Stimulated activated CD8-positive, alpha-beta memory T cell treated with anti-CD3 and anti-CD28 coated beads, Interleukin-4, amount 100 ng/mL, for 4 hours (primary cell): Measurements from ENCODE around the gene SLC25A13.
"Not testable (repeated sequence)": the region's sequence is repeated elsewhere in the genome, so short reads cannot be mapped to it uniquely, and the experiment has no call there.

Experiments
- DNase-seq, 2 donors: peaks; one replicate each; pipeline ENCODE4 v3.0.0-alpha.2; 2020; ENCODE audit warnings: low read depth in 2 of 2, low spot score in 1 of 2

SLC25A13 gene

GRCh38 chr7:96299496-96299895 lies 22.4 kb downstream of the SLC25A13 start:
- DNase-seq: no peak

DNA sequence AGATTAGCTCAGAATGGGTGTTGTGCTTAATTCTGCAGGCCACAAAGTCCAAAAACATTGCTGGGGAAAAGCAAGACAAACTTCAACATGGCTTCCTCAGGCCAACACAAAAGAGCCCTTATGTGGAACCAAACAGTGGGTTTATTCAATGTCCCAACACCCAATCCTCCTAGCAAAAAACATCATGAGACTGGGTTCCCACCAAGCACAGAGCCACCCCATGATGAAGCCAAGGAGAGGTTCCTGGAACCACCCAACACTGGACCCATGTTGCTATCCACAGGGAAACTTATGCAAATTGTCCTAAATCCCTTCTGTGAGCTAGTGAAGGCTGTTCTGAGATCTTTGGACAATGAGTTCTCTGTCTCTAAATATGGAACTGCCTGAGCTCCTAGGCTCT lies 24.0 kb downstream of the SLC25A13 start:
- no peak for DNase-seq

DNA sequence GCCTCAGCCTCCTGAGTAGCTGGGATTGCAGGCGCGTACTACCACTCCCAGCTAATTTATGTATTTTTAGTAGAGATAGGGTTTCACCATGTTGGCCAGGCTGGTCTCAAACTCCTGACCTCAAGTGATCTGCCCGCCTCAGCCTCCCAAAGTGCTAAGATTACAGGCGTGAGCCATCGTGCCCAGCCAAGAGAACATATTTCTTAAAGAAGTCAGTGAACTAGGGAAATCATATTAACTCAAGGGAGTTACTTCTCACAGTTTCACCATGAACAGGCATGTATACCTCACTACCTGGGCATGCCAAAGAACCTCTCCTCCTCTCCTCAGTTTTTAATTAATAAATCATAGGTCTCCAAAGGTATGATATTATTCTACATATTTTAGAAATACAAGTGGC lies 24.5 kb downstream of the SLC25A13 start:
- DNase-seq: not testable (repeated sequence)

GRCh38 chr7:96293911-96294310 lies 28.0 kb downstream of the SLC25A13 start:
- DNase-seq: not testable (repeated sequence)

DNA sequence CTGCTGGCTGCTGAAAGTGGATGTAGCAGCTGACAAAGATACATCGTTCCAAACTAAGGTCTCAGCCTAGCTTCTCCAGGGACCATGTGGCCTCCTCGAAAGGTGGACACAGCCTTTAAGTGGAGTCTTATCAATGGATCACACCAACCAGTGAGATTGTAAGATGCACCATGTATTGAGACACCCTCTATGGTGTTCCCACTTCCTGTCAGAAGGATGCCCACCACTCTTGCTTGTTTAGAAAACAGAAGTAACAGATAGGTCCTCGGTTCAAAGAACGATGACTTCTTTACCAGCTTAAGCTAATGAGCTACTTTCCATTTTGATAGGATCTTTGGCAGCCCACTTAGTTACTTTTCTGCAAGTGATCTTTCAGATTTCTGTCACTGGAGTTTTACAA lies 34.3 kb downstream of the SLC25A13 start:
- no peak for DNase-seq

DNA sequence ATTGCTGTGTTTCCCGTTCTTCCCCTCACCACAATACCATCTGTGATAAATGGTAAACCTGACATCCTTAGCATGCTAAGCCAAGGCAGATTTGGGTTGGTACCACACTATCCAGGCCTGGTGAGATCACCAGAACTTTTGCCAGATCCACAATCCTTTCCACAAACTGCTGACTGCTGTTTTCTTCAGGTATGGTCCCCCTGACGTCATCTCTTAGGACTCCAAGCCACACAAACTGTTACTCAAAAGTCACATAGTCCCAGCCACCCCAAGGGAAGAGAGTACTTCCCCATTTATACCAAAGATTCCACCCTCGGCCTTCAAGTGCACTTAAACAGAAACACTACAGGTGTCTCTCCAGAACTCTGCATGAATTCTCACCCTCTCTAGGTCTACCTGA lies 34.8 kb downstream of the SLC25A13 start:
- DNase-seq: no peak

DNA sequence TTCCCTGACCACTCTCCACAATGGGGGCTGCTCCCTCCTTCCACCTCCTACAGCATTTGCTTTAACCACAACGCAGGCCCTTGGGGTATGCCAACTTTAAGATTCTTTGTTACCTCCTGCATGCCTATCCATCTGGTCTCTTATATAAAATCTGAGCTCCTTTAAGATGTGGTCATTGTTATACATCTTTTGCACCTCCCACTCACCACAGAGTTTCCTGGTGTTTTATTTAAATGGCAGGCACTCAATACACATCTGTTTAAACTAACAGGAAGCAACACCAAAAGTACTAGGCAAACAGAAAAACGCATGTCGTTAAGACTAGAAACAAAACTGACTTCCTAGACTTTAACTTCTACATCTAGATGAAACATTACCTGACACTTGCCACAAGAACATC lies 36.3 kb downstream of the SLC25A13 start:
- no peak for DNase-seq

DNA sequence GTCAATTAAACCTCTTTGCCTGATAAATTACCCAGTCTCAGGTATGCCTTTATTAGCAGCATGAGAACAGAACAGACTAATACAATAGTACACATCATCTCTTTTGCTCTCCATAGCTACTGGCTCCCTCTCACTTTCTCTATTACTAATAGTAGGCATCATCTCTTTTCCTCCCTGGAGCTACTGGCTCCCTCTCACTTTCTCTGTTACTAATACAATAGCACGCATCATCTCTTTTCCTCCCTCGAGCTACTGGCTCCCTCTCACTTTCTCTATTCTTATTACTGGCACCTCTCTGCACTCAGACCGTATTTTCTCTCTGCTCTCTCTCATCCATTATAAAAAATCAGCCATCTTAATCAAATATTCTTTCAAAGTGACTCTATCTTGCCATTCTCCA lies 37.1 kb downstream of the SLC25A13 start:
- no peak for DNase-seq

- DNase-seq: no peak
Observed at GRCh38 chr7:96284240-96284639, 37.7 kb downstream of the SLC25A13 start.

DNA sequence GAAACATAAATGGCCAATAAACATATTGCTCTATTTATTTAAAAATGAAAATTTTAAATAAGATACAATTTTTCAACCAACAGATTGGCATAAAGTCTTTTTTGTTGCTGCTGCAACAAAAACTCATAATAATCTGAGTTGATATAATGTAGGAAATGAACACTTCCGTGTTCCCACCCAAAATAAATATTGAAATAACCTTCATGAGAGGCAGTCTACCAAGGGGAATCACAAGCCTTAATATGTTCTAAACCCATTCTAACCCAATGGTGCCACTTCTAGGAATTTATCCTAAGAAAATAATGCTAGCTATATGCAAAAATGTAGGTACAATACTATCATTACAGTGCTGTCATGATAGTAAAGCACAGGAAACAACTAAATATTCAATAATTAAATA lies 39.1 kb downstream of the SLC25A13 start:
- DNase-seq: no peak

- DNase-seq: no peak
Observed at GRCh38 chr7:96277921-96278320, 44.0 kb downstream of the SLC25A13 start.

DNA sequence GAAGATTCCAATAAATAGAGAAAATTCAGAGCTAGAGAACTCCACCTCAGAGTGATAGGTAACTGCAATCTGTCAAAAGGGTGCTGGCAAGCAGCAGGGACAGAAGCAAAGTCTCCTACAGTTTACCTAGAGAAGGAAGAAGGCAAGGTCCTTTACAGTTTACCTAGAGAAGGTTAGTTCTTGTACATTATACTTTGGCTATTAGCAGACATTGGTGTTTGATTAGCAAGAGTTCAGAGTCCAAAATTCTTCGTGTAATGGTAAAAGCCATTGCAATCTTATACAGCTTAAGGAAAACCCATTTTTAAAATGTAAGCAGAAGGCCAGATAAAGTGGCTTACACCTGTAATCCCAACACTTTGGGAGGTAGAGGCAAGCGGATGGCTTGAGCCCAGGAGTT lies 45.9 kb downstream of the SLC25A13 start:
- DNase-seq: no peak

DNA sequence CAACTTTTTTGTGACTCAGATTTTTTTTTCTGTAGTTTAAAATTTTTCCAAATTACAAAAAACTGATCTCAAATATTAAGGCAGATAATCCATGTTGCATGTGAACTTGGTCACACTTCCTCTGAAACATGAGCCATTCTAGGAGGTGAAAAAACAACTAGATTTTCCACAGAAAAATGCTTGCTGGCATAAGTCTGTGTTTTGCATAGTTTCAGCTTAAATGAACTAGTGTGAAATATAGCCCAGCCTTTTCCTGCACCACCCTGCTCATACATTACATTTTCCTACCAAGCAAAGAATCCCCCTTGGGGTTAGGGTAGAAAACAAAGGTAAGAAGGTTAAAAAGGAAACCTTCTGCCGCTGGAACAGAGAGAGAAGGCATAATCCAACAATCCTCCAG lies 48.2 kb downstream of the SLC25A13 start:
- DNase-seq: no peak

- no peak for DNase-seq
Observed at GRCh38 chr7:96269246-96269994, 52.5 kb downstream of the SLC25A13 start.

- DNase-seq: no peak
Observed at GRCh38 chr7:96266580-96266979, 55.3 kb downstream of the SLC25A13 start.

- no peak for DNase-seq
Observed at GRCh38 chr7:96266015-96266414, 55.9 kb downstream of the SLC25A13 start.

DNA sequence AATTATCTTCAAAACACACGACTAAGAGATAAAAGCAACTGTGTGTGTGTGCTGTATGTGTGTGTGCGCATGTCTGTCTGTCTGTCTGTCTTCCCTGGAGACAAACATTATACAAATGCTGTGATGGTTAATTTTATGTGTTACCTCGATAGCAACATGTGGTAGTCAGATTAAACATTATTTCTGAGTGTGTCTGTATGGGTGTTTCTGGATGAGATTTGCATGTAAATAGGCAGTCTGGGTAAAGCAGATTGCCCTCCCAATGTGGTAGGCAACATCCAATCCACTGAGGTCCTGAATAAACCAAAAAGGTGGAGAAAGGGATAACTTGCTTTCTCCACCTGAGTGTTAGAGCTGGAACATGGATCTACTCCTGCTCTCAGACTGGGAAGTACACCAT lies 67.9 kb downstream of the SLC25A13 start:
- DNase-seq: no peak

- no peak for DNase-seq
Observed at GRCh38 chr7:96253441-96253840, 68.5 kb downstream of the SLC25A13 start.

DNA sequence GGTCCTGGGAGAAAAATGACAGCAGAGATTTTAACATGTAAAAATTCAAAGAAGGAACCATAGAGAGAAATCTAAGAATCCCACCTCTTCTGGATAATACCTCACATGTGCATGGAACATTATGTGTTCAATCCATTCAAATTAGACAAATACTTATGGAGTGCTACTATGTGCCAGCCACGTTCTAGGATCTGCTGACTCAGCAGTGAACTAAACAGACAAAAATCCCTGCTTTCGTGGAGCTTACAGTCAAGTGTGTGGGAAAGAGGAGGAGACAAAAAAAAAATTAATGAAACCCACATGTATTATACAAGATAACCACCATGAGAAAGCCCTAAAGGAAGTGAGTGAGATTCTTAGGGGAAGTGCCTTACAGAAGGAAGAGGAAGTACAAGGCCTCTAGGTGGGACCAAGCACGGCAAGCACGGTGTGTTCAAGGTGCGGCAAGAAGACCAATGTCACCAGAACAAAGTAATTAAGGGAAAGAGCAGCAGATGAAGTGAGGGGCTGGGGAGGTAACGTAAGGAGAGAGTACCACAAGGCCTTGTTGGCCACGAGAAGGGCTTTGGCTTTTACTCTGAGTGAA lies 71.0 kb downstream of the SLC25A13 start:
- no peak for DNase-seq

GRCh38 chr7:96248405-96248804 lies 73.5 kb downstream of the SLC25A13 start:
- no peak for DNase-seq

GRCh38 chr7:96246919-96247318 lies 75.0 kb downstream of the SLC25A13 start:
- DNase-seq: no peak

- DNase-seq: no peak
Observed at GRCh38 chr7:96244992-96245292, 77.0 kb downstream of the SLC25A13 start.
